GM19468 (cell line): Measurements from ENCODE around the gene NDUFV2.
"Not testable (repeated sequence)": the region's sequence is repeated elsewhere in the genome, so short reads cannot be mapped to it uniquely, and the experiment has no call there.

Experiments used
- ATAC-seq: cut with Tn5 transposase; IDR thresholded peaks from one replicate; pipeline ENCODE4 v1.9.1; 2021; ENCODE audit warnings: mild to moderate bottlenecking, moderate library complexity, moderate number of reproducible peaks; ENCODE audit not compliant: unreplicated experiment; ENCODE audit errors: extremely low read depth

NDUFV2 gene

GRCh38 chr18:9146224-9146623 lies 43.7 kb downstream of the NDUFV2 start:
- ATAC-seq: no peak

GRCh38 chr18:9147440-9148202 lies 45.1 kb downstream of the NDUFV2 start:
- peak; percentile 14 for ATAC-seq

DNA sequence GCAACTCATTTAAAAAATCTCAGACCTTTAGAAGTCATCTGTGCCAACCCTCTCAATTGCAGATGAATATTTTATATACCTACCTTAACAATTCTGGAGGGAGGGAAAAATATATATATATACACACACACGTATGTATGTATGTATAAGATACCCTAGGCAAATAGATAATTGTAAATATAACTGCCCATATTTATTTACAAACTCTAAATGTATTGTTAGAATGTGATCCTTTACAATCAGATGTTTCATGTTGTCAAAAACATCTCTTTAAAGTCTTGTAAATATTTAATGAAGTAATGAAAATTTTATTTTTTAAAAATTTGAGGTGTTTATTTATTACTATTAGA lies 45.7 kb downstream of the NDUFV2 start:
- ATAC-seq: no peak

DNA sequence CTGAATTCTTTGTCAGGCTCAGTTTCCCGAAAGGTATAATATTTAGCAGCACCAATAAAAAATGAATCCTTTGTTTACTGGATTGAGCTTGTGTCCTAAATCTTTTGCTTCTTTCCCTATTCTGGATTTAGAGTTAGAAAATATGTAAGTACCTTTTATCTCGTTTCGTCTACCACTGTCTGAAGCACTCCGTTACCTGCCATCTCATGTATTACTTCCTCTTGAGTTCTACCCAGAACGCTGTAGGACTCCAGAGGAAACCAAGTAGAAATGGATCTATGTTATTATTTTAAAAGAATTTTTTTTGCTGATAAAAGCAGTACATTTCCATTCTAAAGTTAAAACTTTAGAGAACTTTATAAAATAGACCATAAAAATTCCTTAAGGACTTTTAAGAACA lies 47.6 kb downstream of the NDUFV2 start:
- no peak for ATAC-seq

- no peak for ATAC-seq
Observed at GRCh38 chr18:9153256-9153655, 50.8 kb downstream of the NDUFV2 start.

DNA sequence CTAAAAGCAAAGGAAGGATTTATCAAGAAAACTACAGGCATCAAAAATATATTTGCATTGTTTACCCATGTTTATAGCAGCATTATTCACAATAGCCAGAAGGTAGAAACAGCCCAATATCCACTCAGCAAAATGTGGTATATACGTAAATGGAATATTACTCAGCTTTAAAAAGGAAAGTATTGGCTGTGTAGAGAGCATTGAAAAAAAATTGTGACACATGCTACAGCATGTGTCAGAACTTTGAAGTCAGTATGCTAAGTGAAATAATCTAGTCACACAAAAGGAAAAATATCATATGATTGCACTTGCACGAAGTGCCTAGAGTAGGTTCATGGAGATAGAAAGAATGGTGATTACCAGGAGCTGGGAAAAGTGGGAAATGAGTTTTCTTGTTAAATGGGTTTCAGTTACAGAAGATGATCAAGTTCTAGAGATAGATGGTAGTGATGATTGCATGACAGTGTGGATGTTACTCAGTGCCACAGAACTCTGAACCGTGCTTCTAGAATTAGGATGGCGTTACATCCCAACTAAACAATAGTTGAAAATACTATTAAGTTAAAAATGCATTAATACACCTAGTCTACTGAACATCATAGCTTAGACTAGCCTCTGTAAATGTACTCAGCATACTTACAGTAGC lies 54.2 kb downstream of the NDUFV2 start:
- no peak for ATAC-seq

- no peak for ATAC-seq
Observed at GRCh38 chr18:9157806-9158205, 55.3 kb downstream of the NDUFV2 start.

DNA sequence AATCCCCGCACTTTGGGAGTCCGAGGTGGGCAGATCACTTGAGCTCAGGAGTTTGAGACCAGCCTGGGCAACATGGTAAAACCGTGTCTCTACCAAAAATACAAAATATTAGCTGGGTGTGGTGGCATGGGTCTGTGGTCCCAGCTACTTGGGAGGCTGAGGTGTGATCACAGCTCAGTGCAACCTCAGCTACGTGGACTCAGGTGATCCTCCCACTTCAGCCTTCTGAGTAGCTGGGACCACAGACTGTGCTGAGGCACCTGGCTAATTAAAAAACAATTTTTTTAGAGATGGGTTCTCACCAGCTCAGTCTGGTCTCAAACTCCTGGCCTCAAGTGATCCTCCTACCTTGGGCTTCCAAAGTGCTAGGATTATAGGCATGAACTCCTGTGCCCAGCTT lies 57.5 kb downstream of the NDUFV2 start:
- ATAC-seq: no peak

- not testable (repeated sequence) for ATAC-seq
Observed at GRCh38 chr18:9162663-9163062, 60.2 kb downstream of the NDUFV2 start.

- ATAC-seq: not testable (repeated sequence)
Observed at GRCh38 chr18:9164149-9164548, 61.6 kb downstream of the NDUFV2 start.

DNA sequence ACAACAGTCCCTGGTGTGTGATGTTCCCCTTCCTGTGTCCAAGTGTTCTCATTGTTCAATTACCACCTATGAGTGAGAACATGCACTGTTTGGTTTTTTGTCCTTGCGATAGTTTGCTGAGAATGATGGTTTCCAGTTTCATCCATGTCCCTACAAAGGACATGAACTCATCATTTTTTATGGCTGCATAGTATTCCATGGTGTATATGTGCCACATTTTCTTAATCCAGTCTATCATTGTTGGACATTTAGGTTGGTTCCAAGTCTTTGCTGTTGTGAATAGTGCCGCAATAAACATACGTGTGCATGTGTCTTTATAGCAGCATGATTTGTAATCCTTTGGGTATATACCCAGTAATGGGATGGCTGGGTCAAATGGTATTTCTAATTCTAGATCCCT lies 63.4 kb downstream of the NDUFV2 start:
- ATAC-seq: not testable (repeated sequence)

DNA sequence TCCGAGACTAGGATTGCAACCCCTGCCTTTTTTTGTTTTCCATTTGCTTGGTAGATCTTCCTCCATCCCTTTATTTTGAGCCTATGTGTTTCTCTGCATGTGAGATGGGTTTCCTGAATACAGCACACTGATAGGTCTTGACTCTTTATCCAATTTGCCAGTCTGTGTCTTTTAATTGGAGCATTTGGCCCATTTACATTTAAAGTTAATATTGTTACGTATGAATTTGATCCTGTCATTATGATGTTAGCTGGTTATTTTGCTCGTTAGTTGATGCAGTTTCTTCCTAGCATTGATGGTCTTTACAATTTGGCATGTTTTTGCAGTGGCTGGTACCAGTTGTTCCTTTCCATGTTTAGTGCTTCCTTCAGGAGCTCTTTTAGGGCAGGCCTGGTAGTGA lies 67.0 kb downstream of the NDUFV2 start:
- ATAC-seq: not testable (repeated sequence)

DNA sequence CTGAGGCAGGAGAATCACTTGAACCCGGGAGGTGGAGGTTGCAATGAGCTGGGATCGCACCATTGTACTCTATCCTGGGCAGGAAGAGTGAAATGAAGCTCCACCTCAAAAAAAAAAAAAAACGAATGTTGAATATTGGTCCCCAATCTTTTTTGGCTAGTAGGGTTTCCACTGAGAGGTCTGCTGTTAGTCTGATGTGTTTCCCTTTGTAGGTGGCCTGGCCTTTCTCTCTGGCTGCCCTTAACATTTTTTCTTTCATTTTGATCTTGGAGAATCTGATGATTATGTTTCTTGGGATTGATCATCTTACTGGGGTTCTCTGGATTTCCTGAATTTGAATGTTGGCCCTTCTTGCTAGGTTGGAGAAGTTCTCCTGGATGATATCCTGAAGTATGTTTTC lies 69.4 kb downstream of the NDUFV2 start:
- ATAC-seq: not testable (repeated sequence)

- ATAC-seq: no peak
Observed at GRCh38 chr18:9172506-9173127, 70.1 kb downstream of the NDUFV2 start.

DNA sequence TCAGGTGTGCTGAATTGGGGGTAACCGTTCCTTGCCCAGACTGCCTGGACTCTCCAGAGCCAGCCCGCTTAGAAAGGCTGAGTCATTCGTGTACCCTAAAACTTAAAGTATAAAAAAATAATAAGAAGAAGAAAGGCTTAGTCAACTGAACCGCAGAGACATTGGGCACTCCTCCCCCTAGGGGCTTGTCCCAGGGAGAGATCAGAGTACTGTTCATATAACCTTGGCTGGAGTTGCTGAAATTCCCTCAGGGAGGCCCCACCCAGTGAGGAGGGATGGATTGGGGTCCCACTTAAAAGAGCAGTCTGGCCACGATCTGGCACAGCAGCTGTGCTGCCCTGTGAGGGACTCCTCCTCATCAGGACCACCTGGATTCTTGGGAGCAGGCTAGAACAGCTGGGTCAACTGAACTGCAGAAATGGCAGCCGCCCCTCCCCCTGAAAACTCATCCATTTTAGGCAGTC lies 71.3 kb downstream of the NDUFV2 start:
- ATAC-seq: no peak

GRCh38 chr18:9174302-9174701 lies 71.8 kb downstream of the NDUFV2 start:
- no peak for ATAC-seq

GRCh38 chr18:9175115-9175514 lies 72.6 kb downstream of the NDUFV2 start:
- no peak for ATAC-seq

DNA sequence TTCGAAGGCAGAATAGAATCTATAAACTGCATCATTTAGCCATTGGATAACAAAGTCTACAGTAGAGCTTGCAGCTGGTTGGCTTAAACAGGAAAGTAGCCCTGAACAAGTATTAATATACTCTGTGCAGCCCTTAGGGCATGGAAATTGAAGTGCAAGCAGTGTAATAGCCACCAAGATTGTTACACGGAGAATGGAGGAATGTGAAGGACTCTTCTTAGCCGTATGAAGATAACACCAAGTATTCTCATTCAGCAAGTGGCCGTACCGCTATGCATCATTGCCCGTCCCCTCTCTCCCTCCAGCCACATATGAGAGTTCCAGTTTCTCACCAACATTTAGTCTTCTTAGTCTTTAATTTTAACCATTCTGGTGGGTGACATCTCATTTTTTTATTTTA lies 74.5 kb downstream of the NDUFV2 start:
- no peak for ATAC-seq

DNA sequence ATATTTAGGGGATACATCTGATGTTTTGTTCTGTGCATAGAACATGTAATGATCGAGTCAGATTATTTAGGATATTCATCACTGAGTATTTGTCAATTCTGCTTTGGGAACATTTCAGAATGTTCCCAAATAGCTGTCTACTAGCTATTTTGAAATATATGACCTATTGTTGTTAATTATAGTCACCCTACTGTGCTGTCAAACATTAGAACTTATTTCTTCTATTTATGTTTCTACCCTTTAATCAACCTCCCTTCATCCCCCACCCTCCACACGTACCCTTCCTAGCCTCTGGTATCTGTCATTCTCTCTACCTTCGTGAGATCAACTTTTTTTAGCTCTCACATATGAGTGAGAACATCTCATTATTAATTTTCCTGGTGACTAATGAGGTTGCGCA lies 75.0 kb downstream of the NDUFV2 start:
- ATAC-seq: no peak

- no peak for ATAC-seq
Observed at GRCh38 chr18:9178557-9178956, 76.1 kb downstream of the NDUFV2 start.

DNA sequence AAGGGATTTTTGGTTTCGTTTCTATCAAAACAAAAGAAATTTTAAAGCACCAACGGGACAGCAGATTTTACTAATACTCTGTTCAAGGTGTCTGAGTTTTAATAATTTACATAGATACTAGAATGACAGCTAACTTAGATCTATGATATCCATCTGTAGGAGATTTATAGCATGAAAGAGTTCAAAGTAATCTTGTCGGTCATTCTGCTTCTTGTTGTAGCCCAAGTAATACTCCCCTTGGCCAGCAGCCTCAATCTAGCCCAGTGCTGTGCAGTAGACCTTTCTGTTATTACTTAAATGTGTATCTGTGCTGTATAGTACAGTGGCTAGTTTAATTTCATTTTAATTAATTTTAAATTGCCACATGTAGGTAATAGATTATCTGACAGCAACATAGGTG lies 78.8 kb downstream of the NDUFV2 start:
- ATAC-seq: no peak
